HepG2 (cell line): Measurements from ENCODE around the gene HECTD1. TPM values are rescaled to one million over a fixed set of nuclear protein-coding genes. Genes with fewer than 3 reads are reported as not detected.

Source experiments
- POLR2A ChIP-seq, 2 experiments: IDR thresholded peaks; 2 replicates each; pipeline ENCODE4 v1.6.1; 2011; ENCODE audit warnings: low read depth in 2 of 2, low read length in 2 of 2, mild to moderate bottlenecking in 1 of 2, moderate library complexity in 1 of 2; ENCODE audit not compliant: insufficient read depth in 1 of 2
- SP2 ChIP-seq: sonication (generic); formaldehyde crosslinking; IDR thresholded peaks from 2 replicates; pipeline ENCODE4 v1.5.1; 2020; ENCODE audit warnings: mild to moderate bottlenecking, missing genetic modification reagents
- ZEB1 ChIP-seq: IDR thresholded peaks from 2 replicates; pipeline ENCODE4 v1.6.1; 2012; ENCODE audit warnings: mild to moderate bottlenecking, low read depth, inconsistent platforms; ENCODE audit not compliant: insufficient replicate concordance
- ZFP41 ChIP-seq: sonication (generic); formaldehyde crosslinking; IDR thresholded peaks from 2 replicates; pipeline ENCODE4 v1.4.0; 2020; ENCODE audit warnings: mild to moderate bottlenecking, missing genetic modification reagents, borderline replicate concordance
- polyA plus RNA-seq, 8 experiments: library from polyadenylated mRNA; depleted of rRNA in 3 of 8; stranded (reverse) in 7 of 8; unstranded in 1 of 8; fragments of >200 nt; fragmentation: Illumina TruSeq in 4 of 8; extraction: Trizol in 4 of 8; gene quantifications; 2 replicates each; pipeline versions ENCODE4 v1.2.1 to v1.2.3, GENCODE V29; 2011 to 2016; ENCODE audit warnings: low read depth in 4 of 8, missing spikeins in 1 of 8, mixed read lengths in 1 of 8; ENCODE audit not compliant: insufficient read depth in 1 of 8
- total RNA-seq, 5 experiments: library from RNA; depleted of rRNA; stranded (reverse); fragments of >200 nt; fragmentation: Illumina TruSeq; extraction: Trizol; gene quantifications; 2 replicates each; pipeline ENCODE4 v1.2.3, GENCODE V29; 2016; ENCODE audit warnings: low read depth in 1 of 5
- TF ChIP-seq, protein P1 (sequence below): sonication (generic); formaldehyde crosslinking; IDR thresholded peaks from 2 replicates; pipeline ENCODE4 v1.8.0; 2022; ENCODE audit warnings: mild to moderate bottlenecking, missing genetic modification reagents; ENCODE audit not compliant: insufficient replicate concordance
- TF ChIP-seq, protein P2 (sequence below): sonication (generic); formaldehyde crosslinking; IDR thresholded peaks from 2 replicates; pipeline ENCODE4 v1.4.0; 2020; ENCODE audit warnings: missing genetic modification reagents, borderline replicate concordance
- TF ChIP-seq, protein P3 (sequence below): sonication (generic); formaldehyde crosslinking; IDR thresholded peaks from 2 replicates; pipeline ENCODE4 v1.9.0; 2021; ENCODE audit warnings: missing genetic modification reagents, borderline replicate concordance
- TF ChIP-seq, protein P4 (sequence below): sonication (generic); formaldehyde crosslinking; IDR thresholded peaks from 2 replicates; pipeline ENCODE4 v1.4.0; 2020; ENCODE audit warnings: missing genetic modification reagents

The HECTD1 gene
- total and polyA plus RNA-seq, 2 of the 13 experiments (the other 11 are each of a cell fraction or from before 2014, with no cell fraction given): 312 to 560 TPM

DNA sequence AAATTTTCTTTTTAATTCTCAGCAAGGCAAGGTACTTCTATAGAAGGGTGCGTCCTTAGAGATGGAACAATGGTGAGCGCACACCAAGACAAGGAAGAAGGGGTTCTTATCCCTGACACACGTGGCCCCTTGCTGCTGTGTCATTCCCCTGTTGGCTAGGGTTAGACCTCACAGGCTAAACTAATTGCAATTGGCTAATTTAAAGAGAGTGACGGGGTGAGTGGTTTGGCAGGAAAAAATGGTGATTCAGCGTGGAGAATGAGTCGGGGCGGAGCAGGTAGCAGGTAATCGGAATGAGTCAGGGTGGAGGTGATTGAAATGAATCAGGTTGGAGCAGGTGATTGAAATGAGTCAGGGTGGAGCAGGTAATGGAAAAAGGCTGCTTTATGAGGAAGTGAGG is 36.3 kb upstream of the HECTD1 start (continued):
- no peak for TF ChIP-seq ZFP41 (CRISPR knock-in tag)
- TF ChIP-seq, protein P1, sequence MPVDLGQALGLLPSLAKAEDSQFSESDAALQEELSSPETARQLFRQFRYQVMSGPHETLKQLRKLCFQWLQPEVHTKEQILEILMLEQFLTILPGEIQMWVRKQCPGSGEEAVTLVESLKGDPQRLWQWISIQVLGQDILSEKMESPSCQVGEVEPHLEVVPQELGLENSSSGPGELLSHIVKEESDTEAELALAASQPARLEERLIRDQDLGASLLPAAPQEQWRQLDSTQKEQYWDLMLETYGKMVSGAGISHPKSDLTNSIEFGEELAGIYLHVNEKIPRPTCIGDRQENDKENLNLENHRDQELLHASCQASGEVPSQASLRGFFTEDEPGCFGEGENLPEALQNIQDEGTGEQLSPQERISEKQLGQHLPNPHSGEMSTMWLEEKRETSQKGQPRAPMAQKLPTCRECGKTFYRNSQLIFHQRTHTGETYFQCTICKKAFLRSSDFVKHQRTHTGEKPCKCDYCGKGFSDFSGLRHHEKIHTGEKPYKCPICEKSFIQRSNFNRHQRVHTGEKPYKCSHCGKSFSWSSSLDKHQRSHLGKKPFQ (CRISPR knock-in tag): no peak
- TF ChIP-seq SP2 (CRISPR knock-in tag): no peak
- no peak for TF ChIP-seq POLR2A (IDR thresholded peaks at IDR 0.05; ENCODE audit: insufficient read depth in 1 of 2, low read depth in 2 of 2, low read length in 2 of 2)
- TF ChIP-seq, protein P2, sequence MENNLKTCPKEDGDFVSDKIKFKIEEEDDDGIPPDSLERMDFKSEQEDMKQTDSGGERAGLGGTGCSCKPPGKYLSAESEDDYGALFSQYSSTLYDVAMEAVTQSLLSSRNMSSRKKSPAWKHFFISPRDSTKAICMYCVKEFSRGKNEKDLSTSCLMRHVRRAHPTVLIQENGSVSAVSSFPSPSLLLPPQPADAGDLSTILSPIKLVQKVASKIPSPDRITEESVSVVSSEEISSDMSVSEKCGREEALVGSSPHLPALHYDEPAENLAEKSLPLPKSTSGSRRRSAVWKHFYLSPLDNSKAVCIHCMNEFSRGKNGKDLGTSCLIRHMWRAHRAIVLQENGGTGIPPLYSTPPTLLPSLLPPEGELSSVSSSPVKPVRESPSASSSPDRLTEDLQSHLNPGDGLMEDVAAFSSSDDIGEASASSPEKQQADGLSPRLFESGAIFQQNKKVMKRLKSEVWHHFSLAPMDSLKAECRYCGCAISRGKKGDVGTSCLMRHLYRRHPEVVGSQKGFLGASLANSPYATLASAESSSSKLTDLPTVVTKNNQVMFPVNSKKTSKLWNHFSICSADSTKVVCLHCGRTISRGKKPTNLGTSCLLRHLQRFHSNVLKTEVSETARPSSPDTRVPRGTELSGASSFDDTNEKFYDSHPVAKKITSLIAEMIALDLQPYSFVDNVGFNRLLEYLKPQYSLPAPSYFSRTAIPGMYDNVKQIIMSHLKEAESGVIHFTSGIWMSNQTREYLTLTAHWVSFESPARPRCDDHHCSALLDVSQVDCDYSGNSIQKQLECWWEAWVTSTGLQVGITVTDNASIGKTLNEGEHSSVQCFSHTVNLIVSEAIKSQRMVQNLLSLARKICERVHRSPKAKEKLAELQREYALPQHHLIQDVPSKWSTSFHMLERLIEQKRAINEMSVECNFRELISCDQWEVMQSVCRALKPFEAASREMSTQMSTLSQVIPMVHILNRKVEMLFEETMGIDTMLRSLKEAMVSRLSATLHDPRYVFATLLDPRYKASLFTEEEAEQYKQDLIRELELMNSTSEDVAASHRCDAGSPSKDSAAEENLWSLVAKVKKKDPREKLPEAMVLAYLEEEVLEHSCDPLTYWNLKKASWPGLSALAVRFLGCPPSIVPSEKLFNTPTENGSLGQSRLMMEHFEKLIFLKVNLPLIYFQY: no peak
- peak; percentile 44 for TF ChIP-seq ZEB1
- TF ChIP-seq, protein P3, sequence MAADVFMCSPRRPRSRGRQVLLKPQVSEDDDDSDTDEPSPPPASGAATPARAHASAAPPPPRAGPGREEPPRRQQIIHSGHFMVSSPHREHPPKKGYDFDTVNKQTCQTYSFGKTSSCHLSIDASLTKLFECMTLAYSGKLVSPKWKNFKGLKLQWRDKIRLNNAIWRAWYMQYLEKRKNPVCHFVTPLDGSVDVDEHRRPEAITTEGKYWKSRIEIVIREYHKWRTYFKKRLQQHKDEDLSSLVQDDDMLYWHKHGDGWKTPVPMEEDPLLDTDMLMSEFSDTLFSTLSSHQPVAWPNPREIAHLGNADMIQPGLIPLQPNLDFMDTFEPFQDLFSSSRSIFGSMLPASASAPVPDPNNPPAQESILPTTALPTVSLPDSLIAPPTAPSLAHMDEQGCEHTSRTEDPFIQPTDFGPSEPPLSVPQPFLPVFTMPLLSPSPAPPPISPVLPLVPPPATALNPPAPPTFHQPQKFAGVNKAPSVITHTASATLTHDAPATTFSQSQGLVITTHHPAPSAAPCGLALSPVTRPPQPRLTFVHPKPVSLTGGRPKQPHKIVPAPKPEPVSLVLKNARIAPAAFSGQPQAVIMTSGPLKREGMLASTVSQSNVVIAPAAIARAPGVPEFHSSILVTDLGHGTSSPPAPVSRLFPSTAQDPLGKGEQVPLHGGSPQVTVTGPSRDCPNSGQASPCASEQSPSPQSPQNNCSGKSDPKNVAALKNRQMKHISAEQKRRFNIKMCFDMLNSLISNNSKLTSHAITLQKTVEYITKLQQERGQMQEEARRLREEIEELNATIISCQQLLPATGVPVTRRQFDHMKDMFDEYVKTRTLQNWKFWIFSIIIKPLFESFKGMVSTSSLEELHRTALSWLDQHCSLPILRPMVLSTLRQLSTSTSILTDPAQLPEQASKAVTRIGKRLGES (CRISPR knock-in tag): no peak
- TF ChIP-seq, protein P4, sequence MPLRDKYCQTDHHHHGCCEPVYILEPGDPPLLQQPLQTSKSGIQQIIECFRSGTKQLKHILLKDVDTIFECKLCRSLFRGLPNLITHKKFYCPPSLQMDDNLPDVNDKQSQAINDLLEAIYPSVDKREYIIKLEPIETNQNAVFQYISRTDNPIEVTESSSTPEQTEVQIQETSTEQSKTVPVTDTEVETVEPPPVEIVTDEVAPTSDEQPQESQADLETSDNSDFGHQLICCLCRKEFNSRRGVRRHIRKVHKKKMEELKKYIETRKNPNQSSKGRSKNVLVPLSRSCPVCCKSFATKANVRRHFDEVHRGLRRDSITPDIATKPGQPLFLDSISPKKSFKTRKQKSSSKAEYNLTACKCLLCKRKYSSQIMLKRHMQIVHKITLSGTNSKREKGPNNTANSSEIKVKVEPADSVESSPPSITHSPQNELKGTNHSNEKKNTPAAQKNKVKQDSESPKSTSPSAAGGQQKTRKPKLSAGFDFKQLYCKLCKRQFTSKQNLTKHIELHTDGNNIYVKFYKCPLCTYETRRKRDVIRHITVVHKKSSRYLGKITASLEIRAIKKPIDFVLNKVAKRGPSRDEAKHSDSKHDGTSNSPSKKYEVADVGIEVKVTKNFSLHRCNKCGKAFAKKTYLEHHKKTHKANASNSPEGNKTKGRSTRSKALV (CRISPR knock-in tag): no peak
